ENCODE measurements around the gene PTPRT.
"Not testable (repeated sequence)": the region's sequence is repeated elsewhere in the genome, so short reads cannot be mapped to it uniquely, and the experiment has no call there.

The PTPRT gene

GRCh38 chr20:42901689-42902440 lies 287.8 kb downstream of the PTPRT start:
- no peak for DNase-seq

DNA sequence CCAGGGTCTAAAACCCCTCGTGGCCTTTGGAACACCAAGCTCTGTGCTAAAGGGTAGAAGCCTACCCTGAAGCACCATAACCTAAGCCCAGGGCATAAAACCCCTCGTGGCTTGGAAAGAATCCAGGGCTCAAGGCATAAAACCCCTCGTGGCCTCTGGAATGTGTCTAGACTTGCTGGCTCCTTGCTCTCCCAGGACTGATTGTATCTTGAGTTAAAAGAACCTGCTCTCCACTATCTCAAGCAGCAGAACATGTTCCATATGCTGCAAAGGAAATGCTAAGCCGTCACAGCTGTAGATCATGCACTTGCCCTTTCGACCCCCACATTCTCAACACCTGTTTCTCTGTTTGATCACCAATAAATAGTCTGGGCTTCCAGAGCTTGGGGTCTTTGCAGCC lies 288.9 kb downstream of the PTPRT start:
- not testable (repeated sequence) for DNase-seq

- no peak for DNase-seq
These were observed 294.7 kb downstream of the PTPRT start for GRCh38 chr20:42895020-42895419.

GRCh38 chr20:42894483-42894882 lies 295.2 kb downstream of the PTPRT start:
- no peak for DNase-seq

DNA sequence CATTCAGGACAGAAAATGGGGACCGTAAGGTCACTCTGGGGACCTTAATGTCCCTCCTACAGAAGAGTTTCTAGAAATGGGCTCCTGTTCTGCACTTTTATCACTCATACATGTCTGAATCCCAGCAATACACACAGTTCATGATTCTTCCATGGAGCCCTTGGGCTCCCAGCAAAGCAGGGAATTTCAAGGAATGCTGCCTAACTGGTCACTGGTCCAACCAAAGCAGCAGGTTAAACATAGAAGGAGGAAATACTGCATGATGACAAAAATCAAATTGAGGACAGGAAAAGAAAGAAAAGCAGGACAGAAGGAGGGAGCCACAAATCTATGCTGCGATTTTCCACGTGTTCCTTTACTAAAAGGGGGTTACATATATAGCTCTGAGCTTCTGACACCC lies 300.2 kb downstream of the PTPRT start:
- no peak for DNase-seq

DNA sequence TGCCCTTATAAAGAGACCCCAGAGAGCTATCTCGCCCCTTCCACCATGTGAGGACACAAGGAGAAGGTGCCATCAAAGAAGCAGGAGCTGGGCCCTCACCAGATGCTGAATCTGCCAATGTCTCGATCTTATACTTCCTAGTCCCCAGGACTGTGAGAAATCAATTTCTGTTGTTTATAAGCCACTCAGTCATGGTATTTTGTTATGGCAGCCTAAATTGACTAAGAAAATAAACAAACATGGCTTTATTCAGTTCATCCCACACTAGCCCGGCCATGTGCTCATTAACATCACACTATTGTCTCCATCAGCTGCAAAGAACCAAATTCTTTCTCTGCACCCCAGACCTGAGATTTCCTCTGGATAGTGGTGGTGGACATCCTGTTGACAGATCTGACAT lies 302.4 kb downstream of the PTPRT start:
- DNase-seq: no peak

DNA sequence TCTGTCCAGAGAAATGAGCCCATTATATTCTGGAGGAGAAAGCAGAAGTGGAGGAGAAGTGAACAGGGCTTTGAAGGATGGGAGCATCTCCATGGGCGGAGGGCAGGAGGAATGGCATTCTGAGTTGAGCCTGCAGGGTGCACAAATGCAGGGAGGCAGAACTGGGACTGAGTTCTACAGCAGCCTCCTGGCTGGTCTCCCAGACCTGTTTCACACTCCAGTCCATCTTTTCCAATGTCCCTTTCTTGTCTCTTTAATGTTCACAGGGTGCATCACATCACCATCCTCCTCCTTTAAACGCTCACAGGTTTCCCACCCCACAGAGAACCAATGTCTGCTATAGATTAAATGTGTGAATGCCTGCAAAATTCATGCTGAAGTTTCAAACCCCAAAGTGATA lies 302.9 kb downstream of the PTPRT start:
- no peak for DNase-seq

DNA sequence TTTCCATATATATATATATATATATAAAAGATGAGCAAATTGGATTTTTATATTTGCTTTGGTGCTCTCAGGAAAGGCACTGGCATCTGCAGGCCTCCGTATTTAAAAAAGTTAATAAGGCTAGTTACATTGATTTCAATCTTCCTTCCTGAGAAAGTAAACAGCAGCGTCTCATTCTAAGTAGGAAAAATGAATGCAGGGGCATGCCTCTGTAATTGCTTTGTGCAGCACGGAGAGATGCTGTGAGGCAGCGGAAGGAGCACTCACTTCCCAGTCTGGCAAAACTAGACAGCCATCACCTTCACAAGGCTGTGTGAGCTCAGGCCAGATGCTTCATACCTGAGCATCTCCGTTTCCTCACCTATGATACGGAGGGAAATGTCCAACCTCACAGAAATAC lies 303.7 kb downstream of the PTPRT start:
- no peak for DNase-seq

- no peak for DNase-seq
These were observed 314.1 kb downstream of the PTPRT start for GRCh38 chr20:42875581-42875980.

DNA sequence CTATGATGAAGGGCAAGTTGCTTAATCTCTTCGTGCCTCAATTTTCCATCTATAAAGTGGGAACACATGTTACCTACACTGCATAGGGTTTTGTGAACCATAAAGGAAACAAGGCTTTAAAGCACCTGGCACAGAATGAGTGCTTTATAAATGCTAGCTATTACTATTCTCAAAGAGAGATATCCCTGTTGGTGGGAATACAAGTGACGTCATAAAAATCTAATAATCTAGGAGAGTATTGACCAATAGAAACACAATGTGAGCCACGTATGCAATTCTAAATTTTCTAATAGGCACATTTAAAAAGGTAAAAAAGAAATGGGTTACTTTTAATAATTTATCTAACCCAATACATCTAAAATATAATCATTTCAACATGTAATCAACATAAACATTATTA lies 316.4 kb downstream of the PTPRT start:
- DNase-seq: no peak

GRCh38 chr20:42864116-42864515 lies 325.6 kb downstream of the PTPRT start:
- DNase-seq: no peak

- DNase-seq: no peak
These were observed 327.3 kb downstream of the PTPRT start for GRCh38 chr20:42862446-42862845.

DNA sequence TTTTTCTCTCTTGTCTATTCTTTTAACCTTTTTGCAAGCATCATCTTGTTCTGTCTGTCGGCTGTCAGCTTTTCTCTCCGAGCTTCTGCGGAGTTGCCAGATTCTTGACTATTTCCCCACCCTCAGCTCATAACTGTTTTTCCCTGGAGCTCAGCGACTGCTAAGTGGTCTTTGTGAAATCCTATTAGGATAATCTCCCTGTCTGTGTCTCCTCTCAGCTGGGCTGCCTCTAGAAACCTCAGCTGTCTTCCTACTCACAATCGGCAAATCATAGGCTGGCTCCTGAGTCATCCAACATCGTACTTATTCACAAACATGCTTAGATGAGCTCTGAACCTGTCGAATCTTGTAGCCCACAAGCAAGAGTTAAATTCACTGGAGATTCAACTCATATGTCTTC lies 332.3 kb downstream of the PTPRT start:
- DNase-seq: no peak

GRCh38 chr20:42855896-42856295 lies 333.8 kb downstream of the PTPRT start:
- DNase-seq: no peak

- no peak for DNase-seq
These were observed 337.0 kb downstream of the PTPRT start for GRCh38 chr20:42852691-42853090.

DNA sequence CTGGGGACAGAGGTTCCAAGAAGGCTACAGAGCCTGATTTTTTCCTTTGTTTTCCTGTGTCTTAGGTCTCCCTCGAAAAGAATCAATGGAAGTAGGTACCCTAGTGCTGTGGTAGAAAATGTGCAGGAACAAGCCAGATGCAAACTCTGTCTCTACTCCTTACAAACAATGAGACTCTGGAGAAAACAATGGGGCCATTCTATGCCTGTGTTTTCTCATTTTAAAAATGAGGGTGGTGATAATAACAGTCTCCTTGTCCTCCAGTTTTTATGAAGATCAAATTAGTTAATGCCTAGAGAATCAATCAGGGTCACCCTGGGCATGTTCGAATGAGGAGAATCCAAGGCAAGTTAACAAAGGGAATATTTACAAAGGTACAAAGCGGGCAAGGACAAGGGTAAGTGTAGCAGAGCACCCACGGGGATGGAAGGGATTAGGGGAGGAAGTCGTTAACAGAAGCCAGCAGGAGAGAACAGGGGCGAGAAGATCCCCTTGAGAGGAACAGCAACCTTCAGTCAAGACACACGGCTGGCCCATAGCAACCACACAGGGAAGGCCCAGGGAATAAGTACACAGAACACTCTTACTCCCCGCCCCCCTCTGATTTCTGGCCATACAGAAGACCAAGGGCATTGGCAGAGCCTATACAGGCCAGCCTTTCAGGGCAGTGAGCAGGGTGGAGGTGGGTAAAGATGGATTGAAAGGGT lies 342.8 kb downstream of the PTPRT start:
- no peak for DNase-seq

GRCh38 chr20:42844751-42845150 lies 345.0 kb downstream of the PTPRT start:
- DNase-seq: no peak

- DNase-seq: no peak
These were observed 352.2 kb downstream of the PTPRT start for GRCh38 chr20:42837456-42837855.

DNA sequence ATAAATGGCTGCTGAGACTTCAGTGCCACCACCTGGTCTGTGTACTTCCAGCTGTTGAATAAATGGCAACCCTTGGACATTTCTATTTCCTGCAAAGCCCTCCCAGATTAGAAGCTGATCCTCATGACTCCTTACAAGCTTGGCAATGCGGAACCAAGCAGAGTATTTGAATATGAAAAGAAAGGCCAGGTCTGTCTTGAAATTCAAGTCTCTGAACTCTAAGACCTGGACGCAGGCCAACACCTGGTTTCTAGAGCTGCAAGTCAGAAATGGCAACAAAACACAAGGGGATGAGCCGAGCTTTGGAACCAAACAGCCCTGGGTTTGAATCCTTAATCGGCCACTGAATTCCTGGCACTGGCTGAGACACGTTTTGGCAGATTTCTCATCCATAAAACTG lies 353.4 kb downstream of the PTPRT start:
- DNase-seq: no peak

DNA sequence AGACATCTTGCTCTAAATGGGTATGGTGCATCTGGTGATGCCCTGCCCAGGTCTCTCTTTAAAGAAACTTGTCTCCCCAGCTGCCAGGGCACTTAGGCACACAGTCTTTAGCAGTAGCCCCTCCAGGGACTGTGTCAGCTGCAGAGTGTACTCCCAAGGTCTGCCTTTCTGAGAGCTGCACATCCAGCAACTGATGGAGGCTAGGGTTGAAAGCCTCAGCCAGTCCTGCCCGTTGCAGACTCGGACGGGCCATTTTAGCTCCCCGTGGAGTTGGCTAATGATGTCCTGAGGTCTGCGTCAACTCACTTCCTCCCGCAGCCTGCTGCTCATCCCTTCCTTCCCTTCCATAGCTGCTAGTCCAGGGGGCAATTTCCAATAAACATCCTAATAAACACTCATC lies 381.8 kb downstream of the PTPRT start:
- no peak for DNase-seq

GRCh38 chr20:42795111-42795695 lies 394.5 kb downstream of the PTPRT start:
- no peak for DNase-seq

- no peak for DNase-seq
These were observed 397.7 kb downstream of the PTPRT start for GRCh38 chr20:42792052-42792451.

DNA sequence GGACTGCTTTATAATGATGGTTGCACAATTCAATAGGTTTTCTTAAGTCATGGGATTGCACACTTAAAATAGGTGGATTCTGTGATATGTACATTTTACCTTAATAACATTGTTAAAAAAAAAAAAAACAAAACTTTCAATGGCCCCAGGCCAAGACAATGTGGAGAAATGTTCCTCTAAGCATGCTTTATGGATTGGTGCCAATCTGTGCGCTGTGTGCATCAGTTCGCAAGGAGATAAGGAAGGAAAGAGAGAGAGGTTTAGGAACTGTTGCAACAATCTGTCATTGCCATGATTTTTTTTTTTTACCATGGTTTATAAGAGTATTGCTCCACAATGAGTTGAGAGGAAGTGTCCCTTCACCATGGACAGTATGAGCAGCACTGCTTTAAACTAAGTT lies 399.6 kb downstream of the PTPRT start:
- DNase-seq: no peak

DNA sequence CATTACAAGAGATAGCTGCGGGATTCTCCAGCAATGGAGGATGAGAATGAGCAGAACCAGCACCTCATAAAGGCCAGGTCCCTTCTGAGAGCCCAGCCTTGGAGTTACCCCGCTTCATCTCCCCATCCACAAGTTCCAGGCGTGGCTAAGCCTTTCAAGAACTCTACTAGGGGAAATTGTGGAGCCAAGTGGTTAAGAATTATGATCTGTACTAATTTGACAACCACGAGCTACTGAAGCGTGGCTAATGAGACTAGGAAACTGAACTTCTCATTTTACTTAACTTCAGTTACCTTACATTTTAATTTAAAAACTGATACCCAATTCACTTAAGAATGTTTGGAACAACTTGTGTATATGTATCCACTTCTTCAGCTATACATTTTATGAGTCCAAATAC lies 401.0 kb downstream of the PTPRT start:
- DNase-seq: no peak

Measured in stimulated activated CD4-positive, alpha-beta T cell treated with anti-CD3 and anti-CD28 coated beads, Interleukin-2, amount 100 ng/mL, for 48 hours (primary cell).